NCI-H1930 (cell line): ENCODE measurements around the gene KCTD18.

Source experiments
- DNase-seq, 2 experiments: peaks; one replicate each; lab custom pipeline; 2025; lab: John Stamatoyannopoulos, UW

The KCTD18 gene

GRCh38 chr2:200454927-200455801 is 54.7 kb downstream of the KCTD18 start:
- no peak for DNase-seq

DNA sequence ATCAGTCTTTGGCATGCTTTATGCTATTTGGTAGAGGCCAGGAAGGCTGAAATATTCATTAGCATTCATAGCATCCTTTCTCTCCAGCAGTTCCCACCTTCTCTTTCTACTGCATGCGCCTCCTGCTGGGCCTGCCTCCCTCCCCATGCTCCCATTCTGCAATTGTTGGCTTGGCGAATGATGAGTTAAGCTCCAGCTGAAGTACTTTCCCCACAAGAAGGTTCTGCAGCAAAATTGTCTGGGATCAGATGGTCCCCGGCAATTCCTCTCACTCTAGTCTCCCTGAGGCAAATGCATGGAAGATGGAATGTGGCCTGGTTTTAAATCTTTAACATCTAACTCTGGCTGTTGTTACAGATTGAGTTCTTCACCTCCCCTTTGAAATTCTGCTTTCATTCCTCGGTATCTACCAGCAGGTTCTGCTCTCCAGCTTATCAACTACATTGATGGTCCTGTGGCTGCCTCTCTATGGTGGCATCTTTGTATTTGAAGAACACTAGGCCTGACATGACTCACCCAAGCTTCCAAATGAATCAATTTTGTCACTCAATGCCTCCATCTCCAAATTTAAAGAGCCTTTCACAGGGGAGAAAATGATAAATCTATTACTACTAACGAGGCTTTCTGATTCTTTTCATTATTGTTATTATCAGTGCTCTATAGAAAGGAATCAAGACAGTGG is 55.9 kb downstream of the KCTD18 start:
- no peak for DNase-seq

GRCh38 chr2:200453142-200453852 is 56.6 kb downstream of the KCTD18 start:
- no peak for DNase-seq

- DNase-seq: no peak
Measured at GRCh38 chr2:200452377-200452776, 57.5 kb downstream of the KCTD18 start.

GRCh38 chr2:200451511-200451910 is 58.4 kb downstream of the KCTD18 start:
- no peak for DNase-seq

DNA sequence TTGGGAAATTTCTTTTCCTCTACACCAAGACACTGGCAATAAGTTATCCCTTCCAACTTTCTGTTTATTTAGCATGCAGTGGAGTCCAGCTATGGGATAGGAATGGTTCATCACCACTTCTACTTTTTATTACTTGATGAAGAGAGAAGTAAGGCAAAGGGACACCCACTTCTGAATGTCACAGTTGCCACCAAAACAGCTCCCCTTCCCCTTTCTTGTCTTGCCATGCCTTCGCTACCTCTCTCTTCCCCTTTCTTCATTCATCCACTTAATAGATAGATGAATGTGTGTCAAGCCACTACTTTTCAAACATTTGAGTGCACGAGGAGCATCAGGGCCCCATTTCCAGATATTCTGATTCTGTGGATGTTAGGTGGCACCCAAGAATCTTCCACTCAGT is 59.6 kb downstream of the KCTD18 start:
- DNase-seq: no peak

DNA sequence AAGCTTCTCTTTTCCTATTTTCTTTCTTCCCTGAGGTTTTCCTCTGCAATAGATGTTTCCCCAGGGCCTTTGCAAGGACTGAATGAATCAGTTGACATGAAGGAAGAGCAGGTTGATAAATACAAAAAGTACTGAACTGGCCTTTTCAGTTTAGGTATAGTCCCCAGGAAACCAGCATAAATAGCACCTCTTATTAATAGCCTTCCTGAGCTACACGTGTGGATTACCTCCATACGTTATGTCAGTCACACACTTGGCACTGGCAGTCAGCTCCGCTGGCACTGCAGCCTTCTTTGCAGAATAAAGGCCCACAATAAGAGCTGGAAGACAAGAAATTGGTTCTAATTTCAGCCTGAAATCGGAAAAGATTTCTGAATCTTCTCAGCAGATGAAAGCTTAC is 60.7 kb downstream of the KCTD18 start:
- no peak for DNase-seq

DNA sequence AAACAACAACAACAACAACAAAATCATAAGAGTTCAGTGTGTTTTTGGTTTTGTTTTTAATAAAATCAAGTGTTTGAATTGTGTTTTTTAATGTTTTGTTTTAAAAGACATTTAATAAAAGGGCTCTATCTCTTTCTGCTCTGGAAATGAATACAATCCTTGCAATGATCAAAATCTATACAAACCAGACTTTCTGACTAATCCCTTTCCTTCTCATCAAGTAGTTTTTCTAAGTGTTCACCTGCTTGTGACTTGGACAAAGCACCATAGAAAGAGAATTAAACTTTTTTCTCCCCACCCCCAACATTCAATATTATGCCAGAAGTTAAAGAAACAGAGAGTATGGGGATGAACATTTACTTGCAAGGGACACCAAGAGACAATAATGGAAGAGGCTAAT is 61.4 kb downstream of the KCTD18 start:
- DNase-seq: no peak

DNA sequence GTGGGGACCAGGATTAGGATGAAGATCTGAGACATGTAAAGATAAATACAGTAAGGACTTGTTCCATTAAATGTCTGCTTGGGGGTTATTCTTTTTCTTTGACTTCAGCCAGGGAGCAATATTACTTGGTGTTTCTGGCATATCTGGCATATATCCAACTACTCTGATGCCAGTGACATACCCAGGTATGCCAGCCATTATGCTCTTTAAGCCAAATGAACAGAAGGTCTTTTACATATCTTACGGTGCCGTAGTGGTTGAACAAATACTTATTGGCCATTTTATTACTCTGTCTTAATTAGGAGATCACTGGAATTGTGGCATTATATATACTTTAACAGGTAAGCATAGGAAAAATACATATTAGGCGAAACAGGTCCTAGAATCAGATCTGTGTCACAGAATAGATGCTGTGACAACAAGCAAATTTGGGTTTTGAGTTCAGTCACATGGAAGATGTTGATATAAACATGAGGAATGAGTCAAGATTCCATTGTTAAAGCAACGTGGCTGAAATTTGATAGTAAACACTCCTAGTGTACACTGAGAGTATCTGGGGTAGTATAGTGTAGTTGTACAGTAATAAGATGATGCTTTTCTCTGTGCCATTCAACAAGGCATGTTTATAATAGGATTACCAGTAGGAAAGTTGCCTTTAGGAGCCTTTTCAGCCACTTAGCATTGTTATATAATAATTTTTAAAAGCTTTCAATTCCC is 62.6 kb downstream of the KCTD18 start:
- no peak for DNase-seq

GRCh38 chr2:200446612-200447011 is 63.3 kb downstream of the KCTD18 start:
- DNase-seq: no peak

- no peak for DNase-seq
Measured at GRCh38 chr2:200445284-200445683, 64.6 kb downstream of the KCTD18 start.

DNA sequence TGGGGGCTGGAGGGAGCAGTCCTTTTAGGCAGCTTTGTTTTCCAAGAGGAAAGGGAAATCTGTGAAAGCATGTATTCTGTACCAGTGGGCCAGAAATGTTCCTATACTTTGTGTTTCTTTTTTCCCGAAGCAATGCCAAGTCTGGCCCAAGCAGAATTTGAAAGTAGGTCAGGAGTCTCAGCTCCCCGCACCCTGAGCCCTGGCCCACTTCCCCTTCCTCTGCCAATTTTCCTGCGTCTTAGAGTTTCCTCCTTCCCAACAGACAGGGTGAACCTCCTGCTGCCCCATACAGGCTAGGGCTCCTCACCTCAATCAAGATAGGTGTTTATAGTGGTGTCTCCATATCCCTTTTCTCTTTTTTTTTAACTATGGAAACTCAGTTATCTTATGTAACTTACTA is 65.3 kb downstream of the KCTD18 start:
- no peak for DNase-seq

GRCh38 chr2:200443916-200444315 is 66.0 kb downstream of the KCTD18 start:
- DNase-seq: no peak

GRCh38 chr2:200443376-200443775 is 66.5 kb downstream of the KCTD18 start:
- no peak for DNase-seq

- DNase-seq: no peak
Measured at GRCh38 chr2:200442471-200442870, 67.4 kb downstream of the KCTD18 start.

DNA sequence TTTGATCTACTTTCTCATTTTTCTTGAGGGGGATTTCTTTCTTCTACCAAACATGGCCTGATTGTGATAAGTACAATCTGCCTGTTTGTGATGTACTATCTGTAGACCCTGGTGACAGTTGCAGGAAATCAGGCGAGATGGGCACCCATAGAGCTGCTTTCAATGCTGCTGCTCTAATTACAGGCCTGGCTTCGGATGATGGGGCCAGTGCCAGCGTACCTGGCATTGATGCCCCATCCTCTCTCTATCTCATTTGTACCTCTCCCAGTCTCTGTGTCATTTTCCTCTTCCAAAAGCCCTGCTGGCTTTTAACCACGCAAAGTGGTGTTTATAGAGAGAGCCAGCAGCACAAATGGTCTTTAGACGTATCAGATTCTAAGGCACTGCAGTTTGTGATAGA is 69.9 kb downstream of the KCTD18 start:
- no peak for DNase-seq
